Astrocyte (in vitro differentiated cells and primary cell): ENCODE results near the gene CHST5. TPM values are rescaled to one million over a fixed set of nuclear protein-coding genes. Genes with fewer than 3 reads are reported as not detected.
"Not testable (repeated sequence)": the region's sequence is repeated elsewhere in the genome, so short reads cannot be mapped to it uniquely, and the experiment has no call there.

ENCODE experiments used
- DNase-seq: peaks from one replicate; pipeline ENCODE4 v3.0.0-alpha.2; 2010; ENCODE audit warnings: low read depth
- FAIRE-seq: peaks from 2 replicates; lab custom pipeline; 2011; peaks lifted over from hg19 to GRCh38; lab: Jason Lieb, UNC
- H2AFZ ChIP-seq: 2 replicates; pipeline ENCODE4 v1.6.0; 2012; ENCODE audit warnings: low read depth, low read length, inconsistent platforms
- H3K27ac ChIP-seq: 2 replicates; pipeline ENCODE4 v1.5.1; 2011; ENCODE audit warnings: low read depth, low read length, inconsistent platforms
- H3K27me3 ChIP-seq: 2 replicates; pipeline ENCODE4 v1.6.0; 2011; ENCODE audit warnings: low read length, inconsistent platforms; ENCODE audit not compliant: insufficient read depth
- H3K36me3 ChIP-seq: 2 replicates; pipeline ENCODE4 v1.5.1; 2011; ENCODE audit warnings: low read length, inconsistent platforms; ENCODE audit not compliant: insufficient read depth
- H3K4me1 ChIP-seq: 2 replicates; pipeline ENCODE4 v1.5.1; 2011; ENCODE audit warnings: low read length, inconsistent platforms; ENCODE audit not compliant: insufficient read depth
- H3K4me2 ChIP-seq: 2 replicates; pipeline ENCODE4 v1.6.0; 2012; ENCODE audit warnings: low read length, inconsistent platforms
- H3K4me3 ChIP-seq: 2 replicates; pipeline ENCODE4 v1.5.1; 2011; ENCODE audit warnings: low read depth, mild to moderate bottlenecking, low read length, inconsistent platforms; ENCODE audit not compliant: insufficient read depth
- H3K79me2 ChIP-seq: 2 replicates; pipeline ENCODE4 v1.6.0; 2012; ENCODE audit warnings: mild to moderate bottlenecking, low read length, inconsistent platforms; ENCODE audit not compliant: insufficient read depth
- H3K9ac ChIP-seq: 2 replicates; pipeline ENCODE4 v1.6.0; 2012; ENCODE audit warnings: mild to moderate bottlenecking, low read length, inconsistent platforms
- H3K9me3 ChIP-seq: 2 replicates; pipeline ENCODE4 v1.5.1; 2012; ENCODE audit warnings: low read depth, mild to moderate bottlenecking, low read length, inconsistent platforms; ENCODE audit not compliant: insufficient read depth
- H4K20me1 ChIP-seq: 2 replicates; pipeline ENCODE4 v1.6.0; 2012; ENCODE audit warnings: low read length, inconsistent platforms; ENCODE audit not compliant: insufficient read depth
- H3K27ac Mint-ChIP-seq: one replicate; pipeline ENCODE4 v1.8.0; 2021; ENCODE audit warnings: mild to moderate bottlenecking, mixed read lengths; ENCODE audit not compliant: unreplicated experiment
- H3K27me3 Mint-ChIP-seq: one replicate; pipeline ENCODE4 v1.8.0; 2021; ENCODE audit warnings: low read depth, mixed read lengths; ENCODE audit not compliant: unreplicated experiment
- H3K36me3 Mint-ChIP-seq: one replicate; pipeline ENCODE4 v1.8.0; 2021; ENCODE audit warnings: low read depth, mixed read lengths; ENCODE audit not compliant: unreplicated experiment
- H3K4me1 Mint-ChIP-seq: one replicate; pipeline ENCODE4 v1.8.0; 2021; ENCODE audit warnings: low read depth, mixed read lengths; ENCODE audit not compliant: unreplicated experiment
- H3K4me3 Mint-ChIP-seq: one replicate; pipeline ENCODE4 v1.8.0; 2021; ENCODE audit warnings: mild to moderate bottlenecking, moderate library complexity, mixed read lengths; ENCODE audit not compliant: unreplicated experiment
- H3K9me3 Mint-ChIP-seq: one replicate; pipeline ENCODE4 v1.8.0; 2021; ENCODE audit warnings: mild to moderate bottlenecking, mixed read lengths; ENCODE audit not compliant: unreplicated experiment
- CTCF ChIP-seq: IDR thresholded peaks from 2 replicates; pipeline ENCODE4 v1.5.1; 2011; ENCODE audit warnings: low read depth, mild to moderate bottlenecking, inconsistent platforms, low read length, moderate library complexity; ENCODE audit not compliant: insufficient read depth
- EZH2 ChIP-seq: IDR thresholded peaks from 2 replicates; pipeline ENCODE4 v1.6.1; 2012; ENCODE audit warnings: mild to moderate bottlenecking, low read length, inconsistent platforms; ENCODE audit not compliant: insufficient read depth
- total RNA-seq: library from RNA; stranded (reverse); gene quantifications from 2 replicates; pipeline ENCODE4 v1.2.1, GENCODE V29; 2021

CHST5 gene
- total RNA-seq, 1 donor from 2014 or later: 0.09 TPM

DNA sequence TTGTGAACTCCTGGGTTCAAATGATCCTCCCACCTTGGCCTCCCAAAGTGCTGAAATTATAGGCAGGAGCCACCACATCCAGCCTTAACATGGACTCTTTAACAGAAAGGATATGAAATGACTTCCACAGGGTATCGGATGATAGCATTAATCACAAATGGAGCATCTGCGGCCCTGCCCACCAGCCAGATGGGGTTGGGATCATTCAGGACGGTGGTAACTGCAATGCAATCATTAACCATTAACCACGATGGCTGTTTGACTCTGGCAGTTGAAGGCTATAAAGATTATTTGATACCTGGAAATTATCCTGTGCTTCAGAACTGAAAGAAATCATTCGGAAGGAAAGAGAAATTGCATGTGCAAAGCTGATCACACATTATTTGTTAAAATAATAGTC is 5.3 kb upstream of the CHST5 start:
- no peaks in the 10 kb centered on the region for H3K79me2 ChIP-seq
- no peak overlapping the region for H3K27ac ChIP-seq
- peaks cover 1% of the 10 kb centered on the region for H3K27me3 Mint-ChIP-seq
- H3K27ac Mint-ChIP-seq: no peak overlapping the region
- no peak overlapping the region for H3K9ac ChIP-seq
- FAIRE-seq: no peak
- no peak overlapping the region for H2AFZ ChIP-seq
- H3K36me3 Mint-ChIP-seq: peaks cover 10% of the 10 kb centered on the region
- H3K4me1 ChIP-seq: no peaks in the 10 kb centered on the region
- H3K4me3 ChIP-seq: no peak overlapping the region
- no peak for DNase-seq
- no peak overlapping the region for H3K4me3 Mint-ChIP-seq
- H4K20me1 ChIP-seq: no peaks in the 10 kb centered on the region
- H3K4me2 ChIP-seq: no peak overlapping the region
- no peaks in the 10 kb centered on the region for H3K27me3 ChIP-seq
- H3K9me3 Mint-ChIP-seq: no peaks in the 10 kb centered on the region
- no peaks in the 10 kb centered on the region for H3K4me1 Mint-ChIP-seq
- no peaks in the 10 kb centered on the region for H3K9me3 ChIP-seq
- H3K36me3 ChIP-seq: no peaks in the 10 kb centered on the region
- TF ChIP-seq CTCF (no peak), EZH2 (no peak)

DNA sequence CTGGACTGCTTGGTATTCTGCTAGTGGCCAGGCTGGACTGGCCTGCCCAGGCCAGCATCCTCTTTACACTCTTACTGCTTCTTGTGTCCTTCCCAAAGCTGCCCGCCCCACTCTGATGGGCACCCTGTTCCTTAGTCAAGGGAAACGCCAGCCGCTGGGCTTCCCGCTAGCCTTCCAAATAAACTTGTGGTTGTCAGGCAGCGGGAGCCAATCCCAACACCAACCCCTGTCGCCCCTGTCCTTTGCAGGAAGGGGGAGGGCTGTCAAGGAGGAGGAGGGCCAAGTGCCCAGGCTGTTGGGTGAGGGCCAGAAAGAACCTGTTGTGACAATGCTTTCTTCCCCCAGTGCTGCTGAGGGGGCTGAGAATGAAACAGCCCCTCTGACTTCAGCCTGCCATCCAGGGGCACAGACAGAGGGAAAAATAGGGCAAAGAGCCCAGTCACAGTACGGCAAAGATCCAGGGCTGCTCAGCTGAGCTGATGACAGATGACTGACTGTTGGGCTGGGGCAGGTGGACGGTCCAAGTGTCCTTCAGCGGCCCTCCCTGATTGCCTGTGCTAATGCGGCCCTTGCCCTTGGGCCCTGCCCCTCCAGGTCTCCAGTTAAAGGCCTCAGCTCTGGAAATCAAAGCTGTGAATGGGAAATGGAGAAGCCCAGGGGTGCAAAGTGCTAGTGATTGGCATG is 3.1 kb upstream of the CHST5 start:
- H3K4me3 ChIP-seq, H3K9me3 ChIP-seq, H4K20me1 ChIP-seq, H3K27ac Mint-ChIP-seq, H3K27me3 Mint-ChIP-seq, H3K27ac ChIP-seq, H3K36me3 ChIP-seq, H3K4me2 ChIP-seq, H2AFZ ChIP-seq, DNase-seq, H3K27me3 ChIP-seq, H3K4me3 Mint-ChIP-seq, H3K9ac ChIP-seq, H3K9me3 Mint-ChIP-seq, H3K4me1 ChIP-seq, FAIRE-seq, H3K4me1 Mint-ChIP-seq, H3K36me3 Mint-ChIP-seq, H3K79me2 ChIP-seq: not testable (repeated sequence)

- H3K4me3 Mint-ChIP-seq: no peak overlapping the region
- no peak overlapping the region for H3K4me2 ChIP-seq
- H3K4me1 Mint-ChIP-seq: no peaks in the 10 kb centered on the region
- peaks cover 4% of the 10 kb centered on the region for H3K27me3 Mint-ChIP-seq
- no peak overlapping the region for H3K27ac ChIP-seq
- no peak overlapping the region for H3K27ac Mint-ChIP-seq
- H3K9me3 ChIP-seq: no peaks in the 10 kb centered on the region
- H3K79me2 ChIP-seq: no peaks in the 10 kb centered on the region
- no peak overlapping the region for H2AFZ ChIP-seq
- no peak for DNase-seq
- H3K4me3 ChIP-seq: no peak overlapping the region
- H3K9ac ChIP-seq: no peak overlapping the region
- no peak for TF ChIP-seq EZH2
- no peak for TF ChIP-seq CTCF
- H4K20me1 ChIP-seq: no peaks in the 10 kb centered on the region
- no peaks in the 10 kb centered on the region for H3K9me3 Mint-ChIP-seq
- FAIRE-seq: no peak
- H3K36me3 ChIP-seq: no peaks in the 10 kb centered on the region
- H3K36me3 Mint-ChIP-seq: peaks cover 5% of the 10 kb centered on the region
- H3K4me1 ChIP-seq: no peaks in the 10 kb centered on the region
- H3K27me3 ChIP-seq: no peaks in the 10 kb centered on the region
Measured at GRCh38 chr16:75537776-75538175, 1.9 kb upstream of the CHST5 start.
